HG03521 (cell line): ENCODE data around the gene LTB4R.
"Not testable (repeated sequence)": the region's sequence is repeated elsewhere in the genome, so short reads cannot be mapped to it uniquely, and the experiment has no call there.

ENCODE experiments used
- ATAC-seq: cut with Tn5 transposase; IDR thresholded peaks from one replicate; pipeline ENCODE4 v1.9.1; 2021; ENCODE audit warnings: mild to moderate bottlenecking, moderate library complexity; ENCODE audit not compliant: unreplicated experiment

Gene LTB4R

DNA sequence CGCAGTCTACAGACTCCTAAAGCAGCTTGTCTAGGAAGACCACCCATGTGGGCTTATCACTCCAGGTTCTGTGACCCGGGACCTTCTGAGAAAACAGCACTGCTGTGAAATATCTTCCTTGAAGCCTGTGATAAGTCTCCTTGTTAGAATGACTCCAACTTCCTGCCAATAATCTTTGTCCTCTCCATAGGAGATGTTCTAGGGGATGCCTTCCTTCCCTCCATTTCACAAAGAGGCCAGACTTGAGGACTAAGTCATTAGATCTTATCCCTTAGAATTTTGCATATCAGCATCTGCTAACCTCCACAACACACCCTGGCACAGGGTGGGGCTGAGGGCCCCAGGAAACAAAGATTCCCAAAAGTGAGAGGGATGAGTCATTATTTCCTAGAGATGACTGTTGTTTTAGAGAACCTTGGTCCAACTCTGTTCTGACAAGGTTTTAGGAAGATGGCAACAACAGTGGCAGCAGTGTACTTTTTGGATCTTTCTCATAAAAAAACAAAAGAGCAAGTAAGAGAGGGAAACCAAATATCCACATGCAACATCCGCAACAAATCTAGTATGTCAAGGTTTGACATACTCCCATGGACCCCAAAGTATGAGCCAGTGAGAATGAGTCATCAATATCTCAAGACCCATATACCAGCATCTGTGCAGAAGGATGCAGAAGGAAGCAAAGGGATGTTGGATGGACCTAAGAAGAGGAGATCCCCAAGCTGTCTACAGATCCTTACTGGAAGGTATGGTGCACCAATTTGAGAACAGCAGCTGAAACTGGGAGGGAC, 6.0 kb downstream of the LTB4R start:
- ATAC-seq, result no peak

DNA sequence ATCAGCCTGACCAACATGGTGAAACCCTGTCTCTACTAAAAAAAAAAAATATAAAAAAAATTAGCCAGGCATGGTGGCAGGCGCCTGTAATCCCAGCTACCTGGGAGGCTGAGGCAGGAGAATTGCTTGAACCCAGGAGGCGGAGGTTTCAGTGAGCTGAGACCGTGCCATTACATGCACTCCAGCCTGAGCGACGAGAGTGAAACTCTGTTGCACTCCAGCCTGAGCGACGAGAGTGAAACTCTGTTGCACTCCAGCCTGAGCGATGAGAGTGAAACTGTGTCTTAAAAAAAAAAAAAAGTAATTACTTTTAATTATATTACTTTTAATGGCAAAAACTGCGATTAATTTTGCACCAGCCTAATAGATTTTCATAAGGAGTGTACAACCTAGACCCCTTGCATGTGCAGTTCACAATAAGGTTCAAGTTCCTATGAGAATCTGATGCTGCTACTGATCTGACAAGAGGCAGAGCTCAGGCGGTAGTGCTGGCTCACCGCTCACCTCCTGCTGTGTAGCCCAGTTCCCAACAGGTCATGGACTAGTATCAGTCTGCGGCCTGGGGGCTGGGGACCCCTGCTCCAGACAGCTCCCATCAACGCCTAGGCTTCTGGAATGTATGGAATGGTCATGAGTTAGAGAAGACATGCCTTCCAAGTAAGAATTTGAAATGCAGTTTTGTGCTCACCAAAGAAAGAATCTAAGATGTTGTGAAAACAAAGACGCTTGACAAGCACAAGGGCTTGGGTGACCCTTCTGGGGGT, 10.1 kb downstream of the LTB4R start:
- ATAC-seq, result no peak

- no peak for ATAC-seq
These were observed 11.4 kb downstream of the LTB4R start for GRCh38 chr14:24322672-24323071.

DNA sequence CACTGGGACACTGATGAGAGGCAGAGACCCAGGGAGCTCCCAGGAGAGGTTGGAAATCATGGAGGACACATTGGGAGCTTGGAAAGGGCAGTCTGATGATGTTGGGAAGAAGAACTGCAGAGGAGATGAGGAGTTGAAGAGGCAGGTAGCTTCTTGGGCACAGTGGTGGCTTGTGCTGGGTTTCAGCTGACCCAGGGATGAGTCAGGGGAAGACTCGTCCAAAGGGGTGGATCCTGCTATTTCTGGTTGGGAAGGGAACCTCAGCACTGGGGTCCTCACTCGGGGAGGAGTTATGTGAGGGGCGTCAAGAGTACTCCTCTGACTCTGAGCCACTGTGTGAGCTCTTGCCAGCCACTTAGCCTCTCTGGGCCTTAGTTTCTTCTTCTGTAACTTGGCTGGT, 12.0 kb downstream of the LTB4R start:
- ATAC-seq, result no peak

GRCh38 chr14:24324024-24324423, 12.7 kb downstream of the LTB4R start:
- ATAC-seq, result no peak

DNA sequence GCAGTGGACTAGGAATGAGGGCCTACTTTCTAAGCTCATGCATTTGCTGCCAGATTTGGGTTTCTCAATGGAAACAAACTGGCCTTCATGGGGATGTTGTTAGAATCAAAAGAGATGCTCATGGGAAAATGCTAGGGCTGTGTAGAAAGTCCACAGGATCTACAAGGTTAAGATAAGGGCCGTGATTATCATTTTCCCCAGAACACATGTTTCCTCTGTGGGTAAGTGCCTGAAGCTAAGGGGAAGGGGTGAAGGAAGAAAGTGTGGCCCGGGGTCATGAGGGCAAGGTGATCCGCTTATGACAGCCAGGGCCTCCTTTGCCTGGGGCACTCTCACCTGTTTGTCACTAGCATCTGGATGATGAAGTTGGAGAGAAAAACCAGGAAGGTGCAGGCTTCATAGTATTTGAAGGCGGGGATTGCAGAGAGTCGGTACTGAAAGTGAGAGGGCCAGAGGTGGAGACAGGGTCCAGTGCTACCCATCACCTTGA, 13.8 kb downstream of the LTB4R start:
- no peak for ATAC-seq

- no peak for ATAC-seq
These were observed 14.7 kb downstream of the LTB4R start for GRCh38 chr14:24325963-24326362.

GRCh38 chr14:24327303-24327702, 16.0 kb downstream of the LTB4R start:
- no peak for ATAC-seq

- ATAC-seq, result not testable (repeated sequence)
These were observed 16.6 kb downstream of the LTB4R start for GRCh38 chr14:24327914-24328313.

DNA sequence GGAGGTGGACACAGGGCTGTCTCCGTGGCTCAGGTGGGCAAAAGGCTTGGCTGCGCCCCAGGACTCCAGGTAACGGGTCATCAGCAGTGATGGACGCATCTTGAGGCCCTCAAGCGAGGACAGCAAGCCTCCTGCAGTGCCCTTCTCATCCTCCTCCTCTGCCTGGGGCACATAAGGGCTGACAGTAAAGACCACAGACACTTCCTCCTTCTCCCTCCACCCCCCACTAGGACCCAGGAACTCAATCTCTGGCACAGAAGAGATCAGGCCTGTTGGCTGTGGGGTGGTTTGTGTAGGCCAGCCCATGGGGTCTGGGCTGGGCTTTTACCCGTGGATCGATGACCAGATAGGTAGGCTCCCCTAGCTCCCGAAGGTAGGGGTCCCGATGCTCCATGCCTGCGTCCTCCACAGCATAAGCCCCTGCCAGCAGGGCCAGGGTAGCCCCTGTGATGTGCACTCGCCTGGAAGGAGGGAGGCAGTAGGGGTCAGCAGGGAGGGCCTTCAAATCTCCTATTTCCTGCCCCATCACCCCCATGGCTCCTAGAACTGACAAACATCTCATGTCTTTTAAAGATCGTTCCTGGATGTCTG, 17.9 kb downstream of the LTB4R start:
- ATAC-seq, result no peak

DNA sequence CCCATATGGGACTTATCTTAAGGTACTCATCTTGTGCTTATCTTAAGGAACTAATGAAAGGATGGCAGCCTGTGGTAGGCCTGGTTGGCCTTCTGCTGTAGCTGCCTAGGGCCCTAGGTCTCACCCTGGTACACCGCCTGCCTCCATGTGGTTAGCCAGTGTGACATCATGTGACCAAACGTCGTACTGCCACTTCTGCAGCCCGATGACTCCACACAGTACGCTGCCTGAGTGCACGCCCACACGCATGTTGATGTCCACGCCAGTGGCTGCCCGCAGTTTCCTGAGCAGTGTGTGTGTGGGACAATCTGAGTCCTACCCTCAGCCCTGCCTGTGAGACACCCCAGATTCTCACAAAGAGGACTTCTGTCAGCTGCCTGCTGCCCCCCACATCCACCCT, 18.4 kb downstream of the LTB4R start:
- no peak for ATAC-seq

DNA sequence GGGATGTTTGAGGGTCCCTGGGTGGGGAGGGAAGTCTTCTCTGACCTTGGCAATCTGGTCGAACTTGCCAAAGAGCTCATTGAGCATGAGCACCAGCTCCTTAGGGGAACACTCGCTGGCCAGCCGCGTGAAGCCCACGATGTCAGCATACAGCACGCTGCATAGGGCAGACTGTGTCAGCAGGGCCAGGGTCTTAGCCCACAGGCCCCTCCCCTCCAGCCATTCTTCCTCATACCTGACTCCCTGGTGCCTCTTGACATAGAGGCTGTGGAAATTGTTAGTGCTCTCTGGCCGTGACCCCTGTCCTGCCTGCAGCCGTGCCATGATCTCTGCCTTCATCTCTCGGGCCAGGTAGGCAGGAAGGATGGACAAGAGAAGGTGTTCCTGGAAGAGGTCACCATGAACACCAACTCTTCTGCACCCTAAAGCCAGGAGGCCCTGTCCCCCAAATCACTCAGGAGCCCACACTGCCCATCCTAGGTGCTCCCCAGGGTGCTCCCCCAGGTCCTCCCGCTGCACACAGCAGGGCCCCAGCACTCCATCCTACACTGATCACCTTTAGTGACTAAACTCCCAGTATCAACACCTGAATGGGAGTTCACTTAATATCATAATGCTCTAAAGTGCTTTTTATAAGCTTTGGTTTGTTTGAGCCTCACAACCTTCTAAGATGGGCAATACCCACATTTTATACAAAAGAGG, 19.8 kb downstream of the LTB4R start:
- ATAC-seq, result no peak

DNA sequence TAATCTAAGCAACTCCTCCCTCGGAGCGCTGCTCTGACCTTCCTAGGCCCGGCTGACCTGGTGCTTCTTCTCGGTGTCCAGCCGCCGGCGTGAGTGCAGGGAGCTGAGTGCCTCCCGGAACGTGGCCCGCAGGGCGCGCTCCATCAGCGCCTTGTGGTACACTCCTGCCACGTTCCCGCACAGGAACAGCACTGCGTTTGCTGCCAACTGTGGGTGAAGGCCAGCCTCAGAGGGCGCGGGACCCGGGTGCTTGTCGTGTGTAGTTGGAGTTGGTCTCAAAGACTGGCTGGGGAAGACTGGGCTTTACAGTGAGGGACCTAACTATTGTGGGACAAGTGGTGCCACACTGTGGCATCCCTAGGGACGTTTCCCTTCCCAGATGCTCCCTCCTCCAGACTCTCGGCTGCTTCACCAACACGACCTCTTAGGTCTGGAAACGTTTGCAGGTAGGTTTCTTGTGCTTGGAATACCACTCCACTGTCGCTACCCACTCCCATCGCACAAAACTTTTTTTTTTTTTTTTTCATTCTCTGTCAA, 20.5 kb downstream of the LTB4R start:
- no peak for ATAC-seq

GRCh38 chr14:24332268-24332993, 21.1 kb downstream of the LTB4R start:
- ATAC-seq, result peak; percentile 69

GRCh38 chr14:24334431-24335291, 23.4 kb downstream of the LTB4R start, which contains the start of gene ADCY4:
Gene ADCY4, minus strand, starts transcription at chr14:24335071. Its CDS starts 419 bp downstream, at chr14:24334652.
- ATAC-seq, result no peak

GRCh38 chr14:24335461-24336171, 24.3 kb downstream of the LTB4R start:
- ATAC-seq, result no peak

- no peak for ATAC-seq
These were observed 26.0 kb downstream of the LTB4R start for GRCh38 chr14:24337144-24337823.

- no peak for ATAC-seq
These were observed 26.5 kb downstream of the LTB4R start for GRCh38 chr14:24337824-24338175.
